PC-9 (cell line): Measurements from ENCODE around the gene CCDC107.

ENCODE experiments used
- EZH2 ChIP-seq: fragments of 200-600 bp; sonication (generic); IDR thresholded peaks from 2 replicates; pipeline ENCODE4 v1.8.0; 2017; ENCODE audit warnings: antibody characterized with exemption, low read depth
- TF ChIP-seq, protein P1 (sequence below): fragments of 200-600 bp; sonication (generic); conservative IDR thresholded peaks from 2 replicates; pipeline ENCODE4 v1.6.1; 2017; ENCODE audit warnings: mixed run types, antibody characterized with exemption, mild to moderate bottlenecking, moderate library complexity

GRCh38 chr9:35656831-35657545, 1.1 kb upstream of the CCDC107 start:
- TF ChIP-seq, protein P1, sequence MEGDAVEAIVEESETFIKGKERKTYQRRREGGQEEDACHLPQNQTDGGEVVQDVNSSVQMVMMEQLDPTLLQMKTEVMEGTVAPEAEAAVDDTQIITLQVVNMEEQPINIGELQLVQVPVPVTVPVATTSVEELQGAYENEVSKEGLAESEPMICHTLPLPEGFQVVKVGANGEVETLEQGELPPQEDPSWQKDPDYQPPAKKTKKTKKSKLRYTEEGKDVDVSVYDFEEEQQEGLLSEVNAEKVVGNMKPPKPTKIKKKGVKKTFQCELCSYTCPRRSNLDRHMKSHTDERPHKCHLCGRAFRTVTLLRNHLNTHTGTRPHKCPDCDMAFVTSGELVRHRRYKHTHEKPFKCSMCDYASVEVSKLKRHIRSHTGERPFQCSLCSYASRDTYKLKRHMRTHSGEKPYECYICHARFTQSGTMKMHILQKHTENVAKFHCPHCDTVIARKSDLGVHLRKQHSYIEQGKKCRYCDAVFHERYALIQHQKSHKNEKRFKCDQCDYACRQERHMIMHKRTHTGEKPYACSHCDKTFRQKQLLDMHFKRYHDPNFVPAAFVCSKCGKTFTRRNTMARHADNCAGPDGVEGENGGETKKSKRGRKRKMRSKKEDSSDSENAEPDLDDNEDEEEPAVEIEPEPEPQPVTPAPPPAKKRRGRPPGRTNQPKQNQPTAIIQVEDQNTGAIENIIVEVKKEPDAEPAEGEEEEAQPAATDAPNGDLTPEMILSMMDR: no peak
- TF ChIP-seq EZH2: no peak
